Neural cell (in vitro differentiated cells): ENCODE results near the gene SLC25A11. TPM values are rescaled to one million over a fixed set of nuclear protein-coding genes. Genes with fewer than 3 reads are reported as not detected.

ENCODE experiments used
- H2AFZ ChIP-seq: fragments of 200-600, 300-800 bp; sonication (generic), shearing (Covaris generic); 2 replicates; pipeline ENCODE4 v1.6.0; 2014; ENCODE audit warnings: low read depth, mild to moderate bottlenecking, antibody characterized with exemption, low read length, moderate library complexity
- H3F3A ChIP-seq: fragments of 200-600 bp; shearing (Covaris generic); 2 replicates; pipeline ENCODE4 v1.6.1; 2016; ENCODE audit warnings: mild to moderate bottlenecking, moderate library complexity, mixed read lengths, antibody characterized with exemption, low read length; ENCODE audit not compliant: insufficient read depth, poor library complexity, severe bottlenecking
- H3K27ac ChIP-seq: fragments of 200-600, 300-800 bp; sonication (generic), shearing (Covaris generic); 2 replicates; pipeline ENCODE4 v1.5.1; 2014; ENCODE audit warnings: mild to moderate bottlenecking, low read length, moderate library complexity
- H3K27me3 ChIP-seq: fragments of 300-800, 200-600 bp; sonication (generic), shearing (Covaris generic); 2 replicates; pipeline ENCODE4 v1.6.0; 2014; ENCODE audit warnings: mild to moderate bottlenecking, low read depth, low read length, moderate library complexity; ENCODE audit not compliant: insufficient read depth
- H3K36me3 ChIP-seq: fragments of 300-800, 200-600 bp; sonication (generic), shearing (Covaris generic); 2 replicates; pipeline ENCODE4 v1.5.1; 2014; ENCODE audit warnings: mild to moderate bottlenecking, antibody characterized with exemption, low read length, moderate library complexity; ENCODE audit not compliant: insufficient read depth
- H3K4me2 ChIP-seq: fragments of 300-800, 200-600 bp; sonication (generic), shearing (Covaris generic); 2 replicates; pipeline ENCODE4 v1.6.0; 2014; ENCODE audit warnings: mild to moderate bottlenecking, low read length
- H3K4me3 ChIP-seq: fragments of 300-800, 200-600 bp; sonication (generic), shearing (Covaris generic); 2 replicates; pipeline ENCODE4 v1.5.1; 2014; ENCODE audit warnings: mild to moderate bottlenecking, low read length, moderate library complexity
- H3K79me2 ChIP-seq: fragments of 200-600 bp; shearing (Covaris generic); replicated peaks from 2 replicates; pipeline ENCODE4 v1.6.0; 2014; ENCODE audit warnings: mild to moderate bottlenecking, low read length, moderate library complexity; ENCODE audit not compliant: insufficient read depth
- H3K9ac ChIP-seq: fragments of 300-800, 200-600 bp; sonication (generic), shearing (Covaris generic); 2 replicates; pipeline ENCODE4 v1.6.1; 2016; ENCODE audit warnings: mild to moderate bottlenecking, low read length, mixed read lengths
- H3K9me2 ChIP-seq: fragments of 200-600 bp; shearing (Covaris generic); 2 replicates; pipeline ENCODE4 v1.6.1; 2016; ENCODE audit warnings: mild to moderate bottlenecking, low read length, mixed read lengths; ENCODE audit not compliant: insufficient read depth
- H3K9me3 ChIP-seq: fragments of 200-600, 300-800 bp; sonication (generic), shearing (Covaris generic); 2 replicates; pipeline ENCODE4 v1.6.1; 2016; ENCODE audit warnings: mild to moderate bottlenecking, mixed run types, low read length, moderate library complexity, mixed read lengths
- H4K20me1 ChIP-seq: fragments of 200-600 bp; shearing (Covaris generic); 2 replicates; pipeline ENCODE4 v1.6.1; 2016; ENCODE audit warnings: mild to moderate bottlenecking, mixed run types; ENCODE audit not compliant: insufficient read depth
- CTCF ChIP-seq: fragments of 450-650 bp; IDR thresholded peaks from 2 replicates; pipeline ENCODE4 v1.5.1; 2014; ENCODE audit warnings: antibody characterized with exemption, mild to moderate bottlenecking, moderate library complexity; ENCODE audit not compliant: poor library complexity, severe bottlenecking
- EP300 ChIP-seq: fragments of 450-650 bp; conservative IDR thresholded peaks from 2 replicates; pipeline ENCODE4 v1.6.1; 2014; ENCODE audit warnings: antibody characterized with exemption, mild to moderate bottlenecking, moderate library complexity; ENCODE audit not compliant: poor library complexity, severe bottlenecking
- EZH2 ChIP-seq: fragments of 200-600, 300-800 bp; shearing (Covaris generic), sonication (generic); IDR thresholded peaks from 2 replicates; pipeline ENCODE4 v1.6.1; 2014; ENCODE audit warnings: antibody characterized with exemption, low read length, borderline replicate concordance, mild to moderate bottlenecking; ENCODE audit not compliant: insufficient read depth, poor library complexity, severe bottlenecking
- MXI1 ChIP-seq: fragments of 450-650 bp; conservative IDR thresholded peaks from 2 replicates; pipeline ENCODE4 v1.6.1; 2014; ENCODE audit warnings: antibody characterized with exemption, mild to moderate bottlenecking; ENCODE audit not compliant: poor library complexity, severe bottlenecking
- POLR2AphosphoS5 ChIP-seq: IDR thresholded peaks from 2 replicates; pipeline ENCODE4 v1.6.1; 2012
- RAD21 ChIP-seq: fragments of 450-650 bp; conservative IDR thresholded peaks from 2 replicates; pipeline ENCODE4 v1.6.1; 2014; ENCODE audit warnings: antibody characterized with exemption, mild to moderate bottlenecking, moderate library complexity
- REST ChIP-seq: IDR thresholded peaks from 2 replicates; pipeline ENCODE4 v1.6.1; 2012; ENCODE audit warnings: borderline replicate concordance
- SMC3 ChIP-seq: fragments of 450-650 bp; conservative IDR thresholded peaks from 2 replicates; pipeline ENCODE4 v1.6.1; 2014; ENCODE audit warnings: antibody characterized with exemption, mild to moderate bottlenecking, moderate library complexity; ENCODE audit not compliant: poor library complexity
- TAF1 ChIP-seq: IDR thresholded peaks from 2 replicates; pipeline ENCODE4 v1.6.1; 2012; ENCODE audit warnings: low read depth
- polyA plus RNA-seq: library from polyadenylated mRNA; depleted of rRNA; stranded (reverse); fragments of >200 nt; gene quantifications from 2 replicates; pipeline ENCODE4 v1.2.3, GENCODE V29; 2014

SLC25A11 gene
- polyA plus RNA-seq, 1 donor from 2014 or later = 172 TPM

DNA sequence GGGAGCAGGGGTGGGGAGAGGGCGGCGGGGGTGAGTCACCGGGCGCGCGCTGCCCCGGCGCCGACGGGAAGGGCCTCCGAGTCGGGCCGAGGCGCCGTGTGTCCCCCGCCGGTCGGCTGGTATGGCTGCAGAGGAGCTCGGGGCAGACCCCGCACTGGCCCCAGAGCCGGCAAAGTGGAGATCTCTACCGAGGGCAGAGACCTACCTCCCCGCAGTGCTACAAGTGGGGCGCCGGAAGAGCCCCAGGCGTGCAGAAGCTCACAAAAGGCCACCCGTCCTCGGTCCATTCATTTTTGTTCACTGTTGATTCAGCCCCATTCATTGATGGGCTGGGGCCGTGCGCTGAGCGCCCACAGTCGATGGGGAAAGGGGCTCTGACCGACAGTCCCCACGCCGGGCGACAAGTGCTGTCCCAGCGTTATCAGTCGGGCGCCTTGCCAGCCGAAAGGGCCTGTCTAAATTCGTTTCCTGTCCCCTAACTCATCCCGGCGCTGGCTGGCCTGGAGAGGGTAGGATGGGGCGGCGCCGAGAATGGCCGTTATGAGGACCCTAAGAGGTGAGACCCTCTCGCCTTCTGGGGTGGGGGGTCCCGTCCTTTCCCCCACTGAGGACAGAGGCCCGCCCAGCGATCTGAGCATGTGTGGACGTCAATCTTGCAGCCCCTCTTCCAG, 10.4 kb upstream of the SLC25A11 start:
- no peak for TF ChIP-seq SMC3
- TF ChIP-seq CTCF = no peak
- TF ChIP-seq POLR2AphosphoS5 = no peak
- TF ChIP-seq RAD21 = no peak
- TF ChIP-seq TAF1 = no peak
- TF ChIP-seq EP300 = no peak
- TF ChIP-seq REST = no peak
- TF ChIP-seq EZH2 = no peak
- no peak for TF ChIP-seq MXI1
- no peak overlapping the region for H3K4me3 ChIP-seq
- peaks cover 4% of the 10 kb centered on the region for H3K79me2 ChIP-seq
- no peak overlapping the region for H2AFZ ChIP-seq
- H3K9ac ChIP-seq = no peak overlapping the region
- H3F3A ChIP-seq = no peaks in the 10 kb centered on the region
- no peaks in the 10 kb centered on the region for H4K20me1 ChIP-seq
- H3K36me3 ChIP-seq = no peaks in the 10 kb centered on the region
- no peaks in the 10 kb centered on the region for H3K9me3 ChIP-seq
- H3K27me3 ChIP-seq = peaks cover 3% of the 10 kb centered on the region
- H3K27ac ChIP-seq = no peak overlapping the region
- H3K4me2 ChIP-seq = no peak overlapping the region
- no peaks in the 10 kb centered on the region for H3K9me2 ChIP-seq

- no peaks in the 10 kb centered on the region for H3F3A ChIP-seq
- H3K27me3 ChIP-seq = peaks cover 3% of the 10 kb centered on the region
- no peaks in the 10 kb centered on the region for H3K9me3 ChIP-seq
- H3K9me2 ChIP-seq = no peaks in the 10 kb centered on the region
- peak overlapping the region; percentile 60 for H2AFZ ChIP-seq
- TF ChIP-seq SMC3 = no peak
- no peak for TF ChIP-seq RAD21
- no peak for TF ChIP-seq REST
- TF ChIP-seq TAF1 = no peak
- TF ChIP-seq POLR2AphosphoS5 = no peak
- TF ChIP-seq EZH2 = no peak
- TF ChIP-seq EP300 = no peak
- TF ChIP-seq MXI1 = no peak
- TF ChIP-seq CTCF = no peak
- no peak overlapping the region for H3K27ac ChIP-seq
- H4K20me1 ChIP-seq = no peaks in the 10 kb centered on the region
- peak overlapping the region; percentile 99 for H3K4me3 ChIP-seq
- no peaks in the 10 kb centered on the region for H3K36me3 ChIP-seq
- peaks cover 5% of the 10 kb centered on the region for H3K79me2 ChIP-seq
- peak overlapping the region; percentile 87 for H3K9ac ChIP-seq
- peak overlapping the region; percentile 70 for H3K4me2 ChIP-seq
These were observed 9.7 kb upstream of the SLC25A11 start for GRCh38 chr17:4949321-4950074.
